Stimulated activated CD4-positive, alpha-beta T cell treated with anti-CD3 and anti-CD28 coated beads, Interleukin-2, amount 100 ng/mL, for 48 hours (primary cell): ENCODE data around the gene UTS2B.
"Not testable (repeated sequence)": the region's sequence is repeated elsewhere in the genome, so short reads cannot be mapped to it uniquely, and the experiment has no call there.

Source experiments
- DNase-seq, 2 donors: peaks; one replicate each; pipeline ENCODE4 v3.0.0-alpha.2; 2020

Gene UTS2B

GRCh38 chr3:191269289-191270085 is 60.8 kb downstream of the UTS2B start:
- DNase-seq: no peak

GRCh38 chr3:191268737-191269136 is 61.6 kb downstream of the UTS2B start:
- no peak for DNase-seq

GRCh38 chr3:191263850-191264249 is 66.5 kb downstream of the UTS2B start:
- DNase-seq: no peak

GRCh38 chr3:191263365-191263764 is 67.0 kb downstream of the UTS2B start:
- DNase-seq: no peak

GRCh38 chr3:191262650-191263049 is 67.7 kb downstream of the UTS2B start:
- no peak for DNase-seq

GRCh38 chr3:191261304-191261638 is 69.1 kb downstream of the UTS2B start:
- DNase-seq: no peak

GRCh38 chr3:191260431-191261303 is 69.7 kb downstream of the UTS2B start:
- DNase-seq: no peak

GRCh38 chr3:191259486-191259885 is 70.8 kb downstream of the UTS2B start:
- no peak for DNase-seq

GRCh38 chr3:191257286-191257685 is 73.0 kb downstream of the UTS2B start:
- no peak for DNase-seq

- no peak for DNase-seq
These were observed 73.9 kb downstream of the UTS2B start for GRCh38 chr3:191256405-191256804.

GRCh38 chr3:191255156-191255555 is 75.2 kb downstream of the UTS2B start:
- no peak for DNase-seq

GRCh38 chr3:191254098-191254873 is 76.0 kb downstream of the UTS2B start:
- no peak for DNase-seq

GRCh38 chr3:191253089-191253799 is 77.1 kb downstream of the UTS2B start:
- no peak for DNase-seq

GRCh38 chr3:191246630-191247029 is 83.7 kb downstream of the UTS2B start:
- no peak for DNase-seq

- DNase-seq: not testable (repeated sequence)
These were observed 84.3 kb downstream of the UTS2B start for GRCh38 chr3:191246034-191246433.

GRCh38 chr3:191244242-191244867 is 86.0 kb downstream of the UTS2B start:
- DNase-seq: no peak

- no peak for DNase-seq
These were observed 89.8 kb downstream of the UTS2B start for GRCh38 chr3:191240486-191240885.

GRCh38 chr3:191239407-191240031 is 90.8 kb downstream of the UTS2B start:
- DNase-seq: no peak

- DNase-seq: no peak
These were observed 92.0 kb downstream of the UTS2B start for GRCh38 chr3:191238321-191238817.

GRCh38 chr3:191237047-191237882 is 93.1 kb downstream of the UTS2B start:
- DNase-seq: no peak

- DNase-seq: no peak
These were observed 93.7 kb downstream of the UTS2B start for GRCh38 chr3:191236646-191237045.
